Left kidney (tissue), 2 donors: ENCODE measurements around the gene TMEM44. TPM values are rescaled to one million over a fixed set of nuclear protein-coding genes. Genes with fewer than 3 reads are reported as not detected.

Experiments used
- DNase-seq: peaks from one replicate; pipeline ENCODE4 v3.0.0-alpha.2; 2013
- polyA plus RNA-seq: library from polyadenylated mRNA; unstranded; fragments of 120-200 nt; gene quantifications from one replicate; pipeline ENCODE4 v1.2.1, GENCODE V29; 2013; ENCODE audit not compliant: insufficient read length

TMEM44 gene
- polyA plus RNA-seq, 1 donor, result 22.6 TPM

DNA sequence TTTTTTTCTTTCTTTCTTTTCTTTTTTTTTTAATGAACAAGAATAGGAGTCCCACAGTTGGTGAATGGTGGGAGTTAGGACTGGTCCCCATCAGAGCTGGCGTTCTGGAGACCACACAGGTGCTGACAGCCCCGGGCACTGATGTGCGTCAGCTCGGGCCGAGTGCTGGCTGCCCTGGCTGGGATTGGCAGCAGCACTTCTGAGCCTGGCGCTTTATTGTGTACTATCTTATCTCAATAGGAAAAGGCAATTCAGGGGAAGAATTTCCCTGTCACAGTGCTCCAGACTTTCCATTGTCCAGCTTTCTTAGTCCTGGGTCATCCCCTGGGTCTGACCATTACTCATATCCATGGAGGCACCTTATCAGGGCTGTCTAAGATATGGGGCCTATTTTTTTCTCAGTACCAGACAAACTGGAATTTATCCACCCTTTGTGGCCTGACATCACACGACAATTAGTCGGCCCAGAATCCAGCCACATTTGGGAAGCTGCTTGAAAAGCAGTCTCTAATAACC lies 54.1 kb downstream of the TMEM44 start:
- DNase-seq, result no peak

DNA sequence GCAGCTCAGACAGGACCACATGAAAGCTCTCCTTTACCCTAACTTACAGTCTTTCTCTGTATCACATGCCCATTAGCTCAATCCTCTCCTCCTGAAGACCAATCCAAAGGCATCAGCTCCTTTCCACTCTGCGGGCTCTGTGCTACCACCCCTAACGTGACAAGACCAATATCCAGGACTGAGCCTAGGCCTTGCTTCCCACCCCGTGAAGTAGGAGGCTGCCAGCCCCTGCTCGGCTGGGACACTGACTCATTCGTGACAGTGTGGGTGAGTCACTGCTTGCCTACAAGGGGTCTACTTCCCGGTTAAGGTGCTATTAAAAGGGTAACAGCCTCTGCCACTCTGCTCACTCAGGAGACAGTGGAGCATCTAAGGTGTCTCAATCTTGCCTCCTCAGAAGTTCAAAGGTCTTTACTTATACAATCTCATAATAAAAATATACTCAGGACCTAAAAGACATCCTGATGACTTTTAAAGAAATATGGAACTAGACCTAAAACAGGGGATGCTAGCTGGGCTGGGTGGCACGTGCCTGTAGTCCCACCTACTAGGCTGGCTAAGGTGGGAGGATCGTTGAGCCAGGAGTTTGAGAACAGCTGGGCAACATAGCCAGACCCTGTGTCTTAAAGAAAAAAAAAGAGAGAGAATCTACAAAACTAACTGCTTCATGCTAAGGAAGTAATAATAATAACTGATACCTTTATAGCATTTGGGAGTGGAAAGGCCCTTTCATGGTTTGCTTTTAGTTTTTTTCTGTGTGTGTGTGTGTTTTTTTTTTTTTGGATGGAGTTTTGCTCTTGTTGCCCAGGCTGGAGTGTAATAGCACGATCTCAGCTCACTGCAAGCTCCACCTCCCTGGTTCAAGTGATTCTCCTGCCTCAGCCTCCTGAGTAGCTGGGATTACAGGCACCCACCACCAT lies 55.0 kb downstream of the TMEM44 start:
- DNase-seq, result no peak

GRCh38 chr3:194575484-194576210 lies 57.6 kb downstream of the TMEM44 start:
- DNase-seq, result no peak

DNA sequence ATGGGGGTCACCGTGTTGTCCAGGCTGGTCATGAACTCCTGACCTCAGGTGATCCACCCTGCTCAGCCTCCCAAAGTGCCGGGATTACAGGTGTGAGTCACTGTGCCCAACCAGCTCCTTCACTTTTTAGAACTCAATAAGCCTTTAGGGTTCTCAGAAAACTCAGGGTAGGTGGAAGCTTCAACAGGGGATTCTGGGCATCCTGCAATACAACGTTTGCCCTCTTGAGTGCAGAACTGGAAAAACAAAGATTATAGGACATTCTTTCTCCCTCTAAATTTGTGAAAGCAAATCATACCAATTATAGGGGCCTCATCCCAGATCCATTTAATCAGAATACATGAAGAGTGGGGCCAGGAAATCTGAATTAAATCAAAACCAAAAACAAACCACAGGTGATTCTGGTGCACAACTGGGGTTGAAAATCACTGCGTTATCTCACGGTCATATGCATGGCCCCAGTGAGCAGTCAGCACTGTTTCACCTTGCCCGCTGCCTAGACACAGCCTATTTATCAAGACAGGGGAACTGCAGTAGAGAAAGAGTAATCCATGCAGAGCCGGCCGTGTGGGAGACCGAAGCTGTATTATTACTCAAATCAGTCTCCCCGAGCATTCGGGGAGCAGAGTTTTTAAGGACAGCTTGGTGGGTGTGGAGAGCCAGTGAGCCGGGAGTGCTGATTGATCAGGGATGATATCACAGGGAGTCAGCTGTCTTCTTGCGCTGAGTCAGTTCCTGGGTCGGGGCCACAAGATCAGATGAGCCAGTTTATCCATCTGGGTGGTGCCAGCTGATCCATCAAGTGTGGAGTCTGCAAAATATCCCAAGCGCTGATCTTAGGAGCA lies 58.4 kb downstream of the TMEM44 start:
- no peak for DNase-seq

- peak; percentile 49 for DNase-seq
These were observed 59.4 kb downstream of the TMEM44 start for GRCh38 chr3:194573680-194574437.

DNA sequence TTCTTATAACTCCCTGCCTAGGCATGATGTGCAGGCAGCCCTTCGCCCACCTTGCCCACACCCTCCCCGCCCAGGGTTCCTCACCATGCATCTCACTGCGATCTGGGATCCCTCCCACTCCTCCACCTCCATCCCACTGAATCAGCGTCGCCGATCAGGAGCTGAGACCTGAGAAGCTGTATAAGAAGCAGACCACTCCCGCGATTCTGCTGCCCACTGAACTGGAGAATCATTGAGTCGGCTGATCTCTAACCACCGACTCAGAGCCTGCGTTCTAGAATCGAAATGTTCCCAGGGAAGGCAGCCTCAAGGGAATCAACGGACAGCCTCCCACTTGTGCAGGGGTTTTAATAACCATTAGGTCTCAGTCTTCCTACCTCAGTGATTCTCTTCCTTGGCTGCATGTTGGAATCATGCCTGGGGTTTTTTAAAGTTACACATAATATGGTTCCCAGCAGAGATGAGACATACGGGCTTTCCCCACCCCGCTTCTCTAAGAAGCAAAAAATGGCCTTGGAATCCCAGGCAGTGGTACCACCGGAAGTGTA lies 60.2 kb downstream of the TMEM44 start:
- DNase-seq, result no peak

DNA sequence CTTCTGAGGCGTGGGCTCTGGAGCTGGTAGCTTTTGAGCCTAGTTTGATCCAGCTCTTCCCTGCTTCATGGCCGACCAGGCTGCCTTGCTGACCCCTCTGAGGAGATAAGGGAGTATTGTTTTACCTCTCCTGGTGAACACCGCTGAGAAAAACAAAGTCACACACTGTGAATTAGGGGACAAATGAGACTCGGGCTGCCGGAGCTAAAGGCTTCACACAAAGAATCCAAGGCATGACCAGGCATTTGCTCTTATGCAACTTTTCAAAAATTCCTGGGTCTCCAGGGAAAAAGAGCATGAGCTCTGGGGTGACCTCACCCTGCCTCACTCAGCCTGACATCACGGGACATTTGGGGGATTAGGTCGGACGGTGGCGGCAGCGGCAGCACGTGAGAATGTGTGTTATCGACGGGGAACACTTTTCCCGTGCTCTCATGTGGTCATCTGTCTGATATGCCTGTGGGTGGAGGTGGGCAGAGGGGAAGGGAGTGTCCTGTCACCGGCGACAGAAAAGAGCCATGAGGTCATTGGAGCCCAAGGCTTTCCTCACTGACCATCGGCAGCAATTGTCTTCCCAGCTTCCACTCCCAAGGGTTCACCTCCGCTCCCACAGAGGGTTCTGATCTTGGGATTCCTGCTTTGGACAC lies 61.0 kb downstream of the TMEM44 start:
- no peak for DNase-seq

- no peak for DNase-seq
These were observed 61.6 kb downstream of the TMEM44 start for GRCh38 chr3:194571491-194572142.

DNA sequence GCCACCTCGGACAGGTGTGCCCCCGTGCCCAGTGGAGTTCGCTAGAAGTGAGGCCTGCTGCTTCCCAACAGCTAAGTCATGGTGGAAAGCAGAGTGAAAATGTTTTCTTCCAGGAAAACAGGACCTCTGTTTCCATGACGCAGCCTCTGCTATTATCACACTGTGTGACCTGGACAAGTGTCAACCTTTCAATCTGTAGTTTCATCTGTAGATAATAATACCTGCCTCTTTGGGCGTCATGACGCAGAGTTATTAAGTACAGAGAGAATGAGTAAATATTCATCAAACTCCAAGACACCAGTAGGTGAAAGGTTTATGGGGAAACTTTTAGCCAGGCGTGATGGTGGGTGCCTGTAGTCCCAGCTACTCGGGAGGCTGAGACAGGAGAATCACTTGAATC lies 62.3 kb downstream of the TMEM44 start:
- DNase-seq, result no peak

DNA sequence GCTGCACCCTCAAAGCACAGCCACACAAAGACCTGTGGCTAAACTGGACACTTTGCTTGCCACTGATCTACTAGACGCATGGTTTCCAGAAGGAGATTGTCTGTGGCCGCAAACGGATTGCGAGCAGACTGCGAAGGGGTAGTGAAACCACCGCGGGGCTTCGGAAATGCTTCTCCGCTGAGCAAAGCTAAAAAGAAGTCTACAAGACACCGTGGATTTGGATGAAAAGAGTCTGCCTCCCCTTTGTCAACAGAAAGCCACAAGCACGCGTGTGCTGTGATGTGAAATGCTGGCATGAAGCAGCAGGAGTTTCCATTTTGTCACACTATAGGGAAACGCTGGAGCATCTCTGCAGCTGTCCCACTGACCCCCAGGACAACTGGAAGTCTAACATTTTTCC lies 63.0 kb downstream of the TMEM44 start:
- DNase-seq, result no peak

- DNase-seq, result no peak
These were observed 64.0 kb downstream of the TMEM44 start for GRCh38 chr3:194569252-194569651.

DNA sequence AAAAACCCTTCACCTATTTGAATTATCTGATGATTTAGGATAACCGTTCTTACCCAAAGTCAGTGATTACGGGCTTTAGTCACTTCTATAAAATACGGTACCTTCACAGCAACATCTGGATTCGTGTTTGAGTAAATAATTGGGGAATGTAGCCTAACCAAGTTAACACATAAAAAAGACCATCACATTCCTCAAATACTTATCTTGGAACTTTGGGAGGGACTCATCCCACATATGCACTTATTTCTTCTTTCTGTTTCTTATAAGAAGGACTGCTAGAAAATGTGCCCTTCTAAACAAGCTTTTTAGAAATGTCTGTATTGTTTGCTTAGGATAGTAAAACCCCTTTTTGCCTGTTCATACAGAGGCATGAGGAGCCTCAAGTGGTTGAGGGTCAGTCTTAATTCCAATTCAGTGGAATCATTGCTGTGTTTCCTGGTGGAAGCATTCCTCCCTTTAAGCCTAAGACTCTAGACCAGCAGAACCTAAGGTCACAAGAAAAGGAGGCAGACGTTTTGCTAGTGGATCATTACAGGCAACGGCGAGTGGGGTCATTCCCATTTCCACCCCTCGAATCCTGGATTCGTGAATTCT lies 67.5 kb downstream of the TMEM44 start:
- DNase-seq, result no peak

GRCh38 chr3:194562986-194563385 lies 70.2 kb downstream of the TMEM44 start:
- DNase-seq, result no peak

GRCh38 chr3:194561306-194561974 lies 71.8 kb downstream of the TMEM44 start:
- no peak for DNase-seq

- no peak for DNase-seq
These were observed 73.2 kb downstream of the TMEM44 start for GRCh38 chr3:194560047-194560446.

GRCh38 chr3:194559530-194559929 lies 73.7 kb downstream of the TMEM44 start:
- DNase-seq, result no peak

DNA sequence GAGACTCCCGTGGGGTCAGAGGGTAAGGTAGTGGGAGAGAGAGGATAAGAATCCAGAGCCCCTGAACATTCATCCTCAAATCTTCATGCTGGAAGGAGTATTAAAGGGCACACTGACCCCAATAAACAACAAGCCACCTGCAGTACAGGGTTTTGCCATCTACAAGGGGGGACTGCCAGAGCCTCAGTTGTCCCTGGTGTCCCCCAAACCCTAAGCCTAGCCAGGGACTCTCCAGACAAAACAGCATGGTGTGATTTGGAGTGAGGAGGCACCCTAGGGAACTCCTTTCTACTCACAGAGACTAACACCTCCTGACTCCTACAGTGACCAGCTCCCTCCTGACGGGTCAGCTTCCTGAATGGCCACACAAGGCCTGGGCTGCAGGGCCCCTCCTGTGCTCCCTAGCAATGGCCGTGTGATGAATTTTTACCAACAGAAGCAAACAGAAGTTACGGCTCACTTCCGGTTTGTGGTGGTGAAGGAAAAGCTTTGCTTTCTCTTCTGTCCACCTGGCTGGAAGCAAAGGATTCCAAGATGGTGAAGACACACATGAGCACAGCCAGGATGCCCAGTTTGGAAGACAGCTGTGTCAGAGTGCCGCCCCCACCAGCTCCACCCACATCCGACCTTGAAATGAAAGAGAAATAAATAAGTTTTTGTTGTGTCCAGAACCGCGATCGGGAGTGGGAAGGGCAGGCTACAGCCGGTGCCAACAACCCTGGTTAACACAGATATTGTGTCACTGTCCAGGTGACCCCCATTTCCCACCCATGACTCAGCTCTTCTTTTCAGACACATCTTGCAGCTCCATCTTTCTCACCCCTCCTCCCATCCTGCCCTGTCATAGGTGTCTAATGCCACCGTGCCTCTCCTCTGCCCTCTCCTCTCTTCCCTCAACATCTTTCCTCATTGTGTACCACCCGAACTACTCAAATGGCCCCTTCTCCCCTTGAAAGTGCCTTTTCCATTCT lies 76.8 kb downstream of the TMEM44 start:
- no peak for DNase-seq
